ENCODE results near the gene LINC00305. TPM values are rescaled to one million over a fixed set of nuclear protein-coding genes. Genes with fewer than 3 reads are reported as not detected.

LINC00305 gene
- total RNA-seq, result not detected in 2 replicates

GRCh38 chr18:64148988-64149387, at the start of gene LINC00305:
TSS of gene LINC00305 (minus strand) at chr18:64149088.

Other genes with a start within 250 kb of the LINC00305 start
- gene SERPINB10, start 241.1 kb downstream of the LINC00305 start, total RNA-seq, result 0.25 and 1.00 TPM in 2 replicates
- gene HMSD, start 199.8 kb downstream of the LINC00305 start, total RNA-seq, result 0.25 and 0.89 TPM in 2 replicates
- 21.9 and 37.2 TPM in 2 replicates for gene SERPINB8, start 179.0 kb downstream of the LINC00305 start, total RNA-seq

Data from uterine smooth muscle cell (primary cell).